Neural progenitor cell (in vitro differentiated cells): ENCODE data around the gene CRY1. TPM values are rescaled to one million over a fixed set of nuclear protein-coding genes. Genes with fewer than 3 reads are reported as not detected.

Source experiments
- DNase-seq: peaks from one replicate; pipeline ENCODE4 v3.0.0-alpha.2; 2016; ENCODE audit warnings: low spot score
- H2AFZ ChIP-seq: fragments of 200-600 bp; sonication (generic); replicated peaks from 2 replicates; pipeline ENCODE4 v1.6.1; 2016; ENCODE audit warnings: antibody characterized with exemption
- H3F3A ChIP-seq: fragments of 200-600 bp; sonication (generic); 2 replicates; pipeline ENCODE4 v1.6.1; 2016; ENCODE audit warnings: antibody characterized with exemption, low read depth
- H3K27ac ChIP-seq: fragments of 200-600 bp; sonication (generic); 2 replicates; pipeline ENCODE4 v1.5.1; 2016; ENCODE audit warnings: mild to moderate bottlenecking
- H3K27me3 ChIP-seq: fragments of 200-600 bp; sonication (generic); 2 replicates; pipeline ENCODE4 v1.6.1; 2016; ENCODE audit warnings: mild to moderate bottlenecking, moderate library complexity
- H3K36me3 ChIP-seq: fragments of 200-600 bp; sonication (generic); 2 replicates; pipeline ENCODE4 v1.5.1; 2016
- H3K4me1 ChIP-seq: fragments of 200-600 bp; sonication (generic); 2 replicates; pipeline ENCODE4 v1.6.1; 2016; ENCODE audit warnings: mixed run types
- H3K4me2 ChIP-seq: fragments of 200-600 bp; sonication (generic); 2 replicates; pipeline ENCODE4 v1.6.1; 2016
- H3K4me3 ChIP-seq: fragments of 200-600 bp; sonication (generic); 2 replicates; pipeline ENCODE4 v1.5.1; 2016
- H3K79me2 ChIP-seq: fragments of 200-600 bp; sonication (generic); 2 replicates; pipeline ENCODE4 v1.6.1; 2016; ENCODE audit warnings: low read depth
- H3K9ac ChIP-seq: fragments of 200-600 bp; sonication (generic); 2 replicates; pipeline ENCODE4 v1.6.1; 2016
- H3K9me3 ChIP-seq: fragments of 200-600 bp; sonication (generic); 2 replicates; pipeline ENCODE4 v1.5.1; 2016; ENCODE audit warnings: low read depth
- H4K20me1 ChIP-seq: fragments of 200-600 bp; sonication (generic); 2 replicates; pipeline ENCODE4 v1.6.1; 2016; ENCODE audit warnings: low read depth
- H3K27ac Mint-ChIP-seq: 3 replicates; pipeline ENCODE4 v1.8.0; 2021; ENCODE audit warnings: mixed read lengths
- H3K27me3 Mint-ChIP-seq: 2 replicates; pipeline ENCODE4 v1.8.0; 2022; ENCODE audit warnings: low read depth, mild to moderate bottlenecking, inconsistent platforms, moderate library complexity, mixed read lengths; ENCODE audit not compliant: insufficient read depth
- H3K36me3 Mint-ChIP-seq: 3 replicates; pipeline ENCODE4 v1.8.0; 2021; ENCODE audit warnings: mixed read lengths
- H3K4me1 Mint-ChIP-seq: 3 replicates; pipeline ENCODE4 v1.8.0; 2021; ENCODE audit warnings: mixed read lengths
- H3K4me3 Mint-ChIP-seq: 3 replicates; pipeline ENCODE4 v1.8.0; 2021; ENCODE audit warnings: mild to moderate bottlenecking, moderate library complexity, mixed read lengths
- H3K9me3 Mint-ChIP-seq: 3 replicates; pipeline ENCODE4 v1.8.0; 2020; ENCODE audit warnings: mixed read lengths
- CTCF ChIP-seq: fragments of 200-600 bp; sonication (generic); IDR thresholded peaks from 2 replicates; pipeline ENCODE4 v1.5.1; 2017; ENCODE audit warnings: antibody characterized with exemption, mild to moderate bottlenecking
- EZH2 ChIP-seq: fragments of 200-600 bp; sonication (generic); IDR thresholded peaks from 2 replicates; pipeline ENCODE4 v1.6.1; 2017; ENCODE audit warnings: antibody characterized with exemption, mild to moderate bottlenecking, moderate library complexity
- EZH2phosphoT487 ChIP-seq: fragments of 200-600 bp; sonication (generic); IDR thresholded peaks from 2 replicates; pipeline ENCODE4 v1.6.1; 2017; ENCODE audit warnings: antibody characterized with exemption
- total RNA-seq: library from RNA; depleted of rRNA; stranded (reverse); fragments of >200 nt; gene quantifications from 2 replicates; pipeline ENCODE4 v1.2.3, GENCODE V29; 2015; ENCODE audit warnings: low replicate concordance

Gene CRY1
- total RNA-seq, 1 donor from 2014 or later: 51.3 TPM

GRCh38 chr12:107131832-107132616, 38.7 kb upstream of the CRY1 start:
- H3K4me3 Mint-ChIP-seq: no peak overlapping the region
- Histone ChIP-seq H3K4me3 (no peak overlapping the region), H3K36me3 (no peaks in the 10 kb centered on the region), H3K27me3 (no peaks in the 10 kb centered on the region), H3K79me2 (no peaks in the 10 kb centered on the region), H3K27ac (no peak overlapping the region), H3K9me3 (no peaks in the 10 kb centered on the region), H3K4me2 (no peak overlapping the region), H3K9ac (no peak overlapping the region), H3F3A (no peaks in the 10 kb centered on the region), H2AFZ (peak overlapping the region; percentile 100), H4K20me1 (no peaks in the 10 kb centered on the region), H3K4me1 (peaks cover 13% of the 10 kb centered on the region)
- peak overlapping the region; percentile 80 for H3K27ac Mint-ChIP-seq
- H3K27me3 Mint-ChIP-seq: peaks cover 8% of the 10 kb centered on the region
- DNase-seq: peak; percentile 85
- TF ChIP-seq EZH2phosphoT487 (no peak), CTCF (peak; percentile 93), EZH2 (peak; percentile 24)
- no peaks in the 10 kb centered on the region for H3K9me3 Mint-ChIP-seq
- H3K36me3 Mint-ChIP-seq: no peaks in the 10 kb centered on the region
- H3K4me1 Mint-ChIP-seq: peaks cover 41% of the 10 kb centered on the region

GRCh38 chr12:107130830-107131611, 37.7 kb upstream of the CRY1 start:
- peaks cover 18% of the 10 kb centered on the region for H3K4me1 ChIP-seq

GRCh38 chr12:107129315-107129930, 36.1 kb upstream of the CRY1 start:
- H3K36me3 Mint-ChIP-seq: no peaks in the 10 kb centered on the region
- Histone ChIP-seq H3K27me3 (no peaks in the 10 kb centered on the region), H3K27ac (no peak overlapping the region), H3K4me1 (peaks cover 18% of the 10 kb centered on the region), H3K4me2 (no peak overlapping the region), H3K9me3 (no peaks in the 10 kb centered on the region), H3K79me2 (no peaks in the 10 kb centered on the region), H3K36me3 (no peaks in the 10 kb centered on the region), H3K9ac (no peak overlapping the region), H3K4me3 (no peak overlapping the region), H4K20me1 (no peaks in the 10 kb centered on the region), H2AFZ (no peak overlapping the region), H3F3A (no peaks in the 10 kb centered on the region)
- no peaks in the 10 kb centered on the region for H3K9me3 Mint-ChIP-seq
- H3K4me1 Mint-ChIP-seq: peaks cover 45% of the 10 kb centered on the region
- H3K27me3 Mint-ChIP-seq: peaks cover 8% of the 10 kb centered on the region
- TF ChIP-seq CTCF: no peak
- TF ChIP-seq EZH2phosphoT487: no peak
- TF ChIP-seq EZH2: no peak
- H3K27ac Mint-ChIP-seq: no peak overlapping the region
- DNase-seq: no peak
- H3K4me3 Mint-ChIP-seq: no peak overlapping the region

More at GRCh38 chr12:107130830-107131611, 37.7 kb upstream of the CRY1 start:
- peaks cover 8% of the 10 kb centered on the region for H3K27me3 Mint-ChIP-seq
- H3K27me3 ChIP-seq: no peaks in the 10 kb centered on the region
- no peaks in the 10 kb centered on the region for H3K79me2 ChIP-seq
- H3K36me3 ChIP-seq: no peaks in the 10 kb centered on the region
- no peaks in the 10 kb centered on the region for H3K9me3 ChIP-seq
- TF ChIP-seq EZH2phosphoT487: no peak
- TF ChIP-seq CTCF: no peak
- no peak for TF ChIP-seq EZH2
- H3K4me3 Mint-ChIP-seq: no peak overlapping the region
- no peaks in the 10 kb centered on the region for H3K36me3 Mint-ChIP-seq
- H3K4me2 ChIP-seq: no peak overlapping the region
- no peak for DNase-seq
- H3F3A ChIP-seq: no peaks in the 10 kb centered on the region
- H3K9me3 Mint-ChIP-seq: no peaks in the 10 kb centered on the region
- no peak overlapping the region for H3K4me3 ChIP-seq
- H3K27ac Mint-ChIP-seq: no peak overlapping the region
- no peak overlapping the region for H3K9ac ChIP-seq
- no peaks in the 10 kb centered on the region for H4K20me1 ChIP-seq
- no peak overlapping the region for H2AFZ ChIP-seq
- H3K27ac ChIP-seq: no peak overlapping the region
- H3K4me1 Mint-ChIP-seq: peaks cover 45% of the 10 kb centered on the region
